ENCODE data around the gene SLC17A8.

SLC17A8 gene

DNA sequence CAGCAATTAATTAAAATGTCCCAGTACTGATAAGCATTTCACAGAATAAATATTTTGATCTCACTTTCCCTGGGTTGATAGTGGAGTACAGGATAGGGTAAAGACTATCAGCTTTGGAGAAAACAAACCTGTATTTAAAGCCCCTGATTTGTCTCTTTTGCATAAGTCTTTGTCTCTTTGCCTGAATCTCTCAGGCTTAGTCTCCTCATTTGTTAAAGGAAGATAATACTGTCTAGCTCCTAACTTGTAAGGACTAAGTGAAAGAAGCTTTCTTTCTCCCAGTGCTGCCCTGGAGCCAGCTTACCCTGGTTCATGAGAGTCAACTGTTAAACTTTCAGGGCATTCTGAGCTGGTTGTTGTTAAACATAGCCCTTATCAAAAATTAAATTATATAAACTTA is 111.3 kb downstream of the SLC17A8 start:
- in situ Hi-C loops (cut with HindIII; ENCODE audit: low sequenced_read_pairs), result no loop called here
